Testis (tissue), 3 donors: ENCODE measurements around the gene CDRT4. TPM values are rescaled to one million over a fixed set of nuclear protein-coding genes. Genes with fewer than 3 reads are reported as not detected.

ENCODE experiments used
- DNase-seq: peaks from one replicate; pipeline ENCODE4 v3.0.0-alpha.2; 2019
- H3K27ac ChIP-seq, 2 donors: fragments of 200-600 bp; sonication (generic); one replicate each; pipeline ENCODE4 v1.5.1; 2019
- H3K27me3 ChIP-seq: fragments of 200-600 bp; sonication (generic); one replicate; pipeline ENCODE4 v1.5.1; 2019
- H3K36me3 ChIP-seq: fragments of 200-600 bp; sonication (generic); one replicate; pipeline ENCODE4 v1.5.1; 2017; ENCODE audit warnings: low read depth; ENCODE audit errors: missing control alignments
- H3K4me1 ChIP-seq: fragments of 200-600 bp; sonication (generic); one replicate; pipeline ENCODE4 v1.5.1; 2019
- H3K4me3 ChIP-seq, 2 donors: fragments of 200-600 bp; sonication (generic); one replicate each; pipeline ENCODE4 v1.5.1; 2017 to 2019
- H3K9me3 ChIP-seq: fragments of 200-600 bp; sonication (generic); one replicate; pipeline ENCODE4 v1.5.1; 2017
- POLR2A ChIP-seq: fragments of 450-650 bp; IDR thresholded peaks from one replicate; pipeline ENCODE4 v1.6.1; 2017; ENCODE audit warnings: antibody characterized with exemption, mild to moderate bottlenecking, moderate library complexity
- WGBS, 2 donors: methylation state at CpG; one replicate each; pipeline ENCODE4 v1.1.5; 2018; 5-methylcytosine and 5-hydroxymethylcytosine counted together
- intact Hi-C: fragments of 100-400 bp; cut with DNase I; formaldehyde crosslinking; loops from one replicate; pipeline ENCODE4 v1.15.1; 2023; ENCODE audit warnings: low total_unique reads
- polyA plus RNA-seq: library from polyadenylated mRNA; stranded (reverse); fragments of 350-450 nt; fragmentation: Illumina TruSeq; extraction: RNeasy Lipid Tissue Mini Kit (QIAGEN cat#74804); gene quantifications from one replicate; pipeline ENCODE4 v1.2.3, GENCODE V29; 2014; ENCODE audit warnings: low read depth, low replicate concordance; ENCODE audit not compliant: insufficient read depth
- total RNA-seq, 2 donors: library from RNA; depleted of rRNA; stranded (reverse); fragments of >200 nt; gene quantifications; one replicate each; pipeline ENCODE4 v1.2.3, GENCODE V29; 2016
- TF ChIP-seq, protein P1 (sequence below), 3 experiments: fragments of 450-650 bp in 2 of 3; fragments of 200-600 bp in 1 of 3; sonication (generic) in 1 of 3; IDR thresholded peaks; one replicate each; pipeline ENCODE4 v1.5.1; 2016 to 2019; ENCODE audit warnings: antibody characterized with exemption in 3 of 3, mild to moderate bottlenecking in 2 of 3, moderate library complexity in 1 of 3

Gene CDRT4
- total and polyA plus RNA-seq, 3 donors from 2014 or later, result 11.7 to 30.2 (median 28.3) TPM

DNA sequence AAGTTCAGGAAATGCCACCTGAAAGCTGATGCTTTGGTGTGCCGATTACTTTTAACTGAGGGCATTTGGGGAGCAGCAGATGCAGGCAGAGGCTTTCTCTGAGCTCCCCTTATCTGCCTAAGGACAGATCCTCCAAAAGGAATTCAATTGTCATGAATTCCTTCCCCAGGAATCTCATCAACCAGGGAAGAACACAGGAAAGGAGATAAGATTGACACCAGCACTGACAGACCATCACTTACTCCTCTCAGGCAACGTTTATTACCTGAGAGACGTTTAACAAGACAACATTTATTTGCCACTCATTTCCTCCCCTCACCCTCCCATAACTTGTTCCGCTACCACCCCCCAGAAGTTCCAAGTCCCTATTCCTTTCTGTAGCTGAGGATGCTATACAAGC lies 17.6 kb upstream of the CDRT4 start:
- H3K27me3 ChIP-seq, result no peaks in the 10 kb centered on the region
- WGBS, 2 donors, result 65% methylated on average over 4 of the region's 4 CpGs
- TF ChIP-seq, protein P1, sequence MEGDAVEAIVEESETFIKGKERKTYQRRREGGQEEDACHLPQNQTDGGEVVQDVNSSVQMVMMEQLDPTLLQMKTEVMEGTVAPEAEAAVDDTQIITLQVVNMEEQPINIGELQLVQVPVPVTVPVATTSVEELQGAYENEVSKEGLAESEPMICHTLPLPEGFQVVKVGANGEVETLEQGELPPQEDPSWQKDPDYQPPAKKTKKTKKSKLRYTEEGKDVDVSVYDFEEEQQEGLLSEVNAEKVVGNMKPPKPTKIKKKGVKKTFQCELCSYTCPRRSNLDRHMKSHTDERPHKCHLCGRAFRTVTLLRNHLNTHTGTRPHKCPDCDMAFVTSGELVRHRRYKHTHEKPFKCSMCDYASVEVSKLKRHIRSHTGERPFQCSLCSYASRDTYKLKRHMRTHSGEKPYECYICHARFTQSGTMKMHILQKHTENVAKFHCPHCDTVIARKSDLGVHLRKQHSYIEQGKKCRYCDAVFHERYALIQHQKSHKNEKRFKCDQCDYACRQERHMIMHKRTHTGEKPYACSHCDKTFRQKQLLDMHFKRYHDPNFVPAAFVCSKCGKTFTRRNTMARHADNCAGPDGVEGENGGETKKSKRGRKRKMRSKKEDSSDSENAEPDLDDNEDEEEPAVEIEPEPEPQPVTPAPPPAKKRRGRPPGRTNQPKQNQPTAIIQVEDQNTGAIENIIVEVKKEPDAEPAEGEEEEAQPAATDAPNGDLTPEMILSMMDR (IDR thresholded peaks at IDR 0.05), result no peak
- TF ChIP-seq POLR2A, result no peak
- intact Hi-C loops, result no loop called here
- no peak overlapping the region for H3K4me3 ChIP-seq
- H3K4me1 ChIP-seq, result no peaks in the 10 kb centered on the region
- no peak overlapping the region for H3K27ac ChIP-seq
- H3K36me3 ChIP-seq, result no peaks in the 10 kb centered on the region
- no peaks in the 10 kb centered on the region for H3K9me3 ChIP-seq
- no peak for DNase-seq

DNA sequence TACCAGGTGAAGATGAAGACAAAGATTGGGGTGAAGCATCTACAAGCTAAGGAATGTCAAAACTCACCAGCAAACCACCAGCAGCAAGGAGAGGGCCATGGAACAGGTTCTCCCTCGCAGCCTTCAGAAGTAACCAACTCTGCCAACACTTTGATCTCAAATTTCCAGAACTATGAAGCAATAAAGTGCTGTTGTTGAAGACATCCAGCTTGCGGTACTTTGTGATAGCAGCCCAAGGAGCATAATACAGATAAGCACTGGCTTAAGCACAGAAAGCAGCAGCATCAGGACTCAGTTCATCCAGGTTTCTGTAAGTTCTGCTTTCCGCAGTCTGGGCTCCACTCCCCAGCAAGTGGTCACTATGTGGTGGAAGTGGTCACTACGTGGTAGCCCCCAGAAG lies 16.0 kb upstream of the CDRT4 start:
- H3K4me3 ChIP-seq, result no peak overlapping the region
- no peaks in the 10 kb centered on the region for H3K36me3 ChIP-seq
- intact Hi-C loops, result no loop called here
- no peak overlapping the region for H3K27ac ChIP-seq
- TF ChIP-seq, protein P1 (IDR thresholded peaks at IDR 0.05), result no peak
- TF ChIP-seq POLR2A, result no peak
- no peaks in the 10 kb centered on the region for H3K4me1 ChIP-seq
- no peak for DNase-seq
- H3K27me3 ChIP-seq, result no peaks in the 10 kb centered on the region
- WGBS, 2 donors, result 35 to 49% methylated on average over 3 to 4 of the region's 4 CpGs
- no peaks in the 10 kb centered on the region for H3K9me3 ChIP-seq

DNA sequence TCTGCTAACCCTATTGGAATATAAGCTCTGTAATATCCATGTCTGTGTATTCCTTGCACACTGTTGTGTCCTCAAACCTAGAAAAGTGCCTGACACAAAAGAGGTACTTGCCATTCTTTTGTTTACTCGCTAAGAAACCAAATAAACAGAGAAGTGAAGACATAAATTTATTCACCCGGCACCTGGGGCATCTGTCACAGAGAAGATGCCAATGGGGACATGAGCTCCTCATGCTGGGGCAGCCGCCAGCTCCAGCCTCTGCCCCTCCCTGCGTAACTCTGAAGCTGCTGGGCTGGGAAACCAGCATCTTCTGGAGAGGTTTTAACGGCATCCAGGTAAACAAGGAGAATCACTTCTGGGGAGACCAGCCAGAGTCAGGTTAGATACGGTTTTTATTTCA lies 15.1 kb upstream of the CDRT4 start:
- Histone ChIP-seq H3K4me1 (no peaks in the 10 kb centered on the region), H3K27ac (no peak overlapping the region), H3K36me3 (no peaks in the 10 kb centered on the region), H3K4me3 (no peak overlapping the region), H3K9me3 (no peaks in the 10 kb centered on the region), H3K27me3 (no peaks in the 10 kb centered on the region)
- intact Hi-C loops, result no loop called here
- 77 to 80% methylated on average over 6 of the region's 6 CpGs for WGBS, 2 donors
- DNase-seq, result no peak
- TF ChIP-seq, protein P1 (IDR thresholded peaks at IDR 0.05), result no peak
- no peak for TF ChIP-seq POLR2A

DNA sequence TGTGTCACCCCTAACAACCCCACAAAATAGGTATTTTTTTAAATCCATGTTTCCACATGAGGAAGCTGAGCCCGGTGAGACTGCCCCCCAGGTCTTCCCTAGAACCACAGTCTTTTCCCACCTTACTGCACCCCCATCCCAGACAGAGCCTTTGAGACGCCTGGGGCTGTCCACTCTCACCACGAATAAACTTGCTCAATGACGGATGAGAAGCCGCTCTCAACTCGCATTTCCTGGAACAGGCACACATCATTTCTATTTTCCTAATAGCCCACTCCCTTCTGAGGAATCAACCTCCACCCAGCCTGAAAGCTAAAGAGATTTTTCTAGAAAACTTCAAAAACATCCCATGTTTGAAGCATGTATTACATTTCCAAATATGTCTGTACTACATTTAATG lies 14.1 kb upstream of the CDRT4 start:
- DNase-seq, result no peak
- Histone ChIP-seq H3K27ac (no peak overlapping the region), H3K4me3 (no peak overlapping the region), H3K36me3 (no peaks in the 10 kb centered on the region), H3K4me1 (no peaks in the 10 kb centered on the region), H3K9me3 (no peaks in the 10 kb centered on the region), H3K27me3 (no peaks in the 10 kb centered on the region)
- 93 to 97% methylated on average over 6 of the region's 6 CpGs for WGBS, 2 donors
- intact Hi-C loops, result no loop called here
- TF ChIP-seq POLR2A, result no peak
- TF ChIP-seq, protein P1 (IDR thresholded peaks at IDR 0.05), result no peak

DNA sequence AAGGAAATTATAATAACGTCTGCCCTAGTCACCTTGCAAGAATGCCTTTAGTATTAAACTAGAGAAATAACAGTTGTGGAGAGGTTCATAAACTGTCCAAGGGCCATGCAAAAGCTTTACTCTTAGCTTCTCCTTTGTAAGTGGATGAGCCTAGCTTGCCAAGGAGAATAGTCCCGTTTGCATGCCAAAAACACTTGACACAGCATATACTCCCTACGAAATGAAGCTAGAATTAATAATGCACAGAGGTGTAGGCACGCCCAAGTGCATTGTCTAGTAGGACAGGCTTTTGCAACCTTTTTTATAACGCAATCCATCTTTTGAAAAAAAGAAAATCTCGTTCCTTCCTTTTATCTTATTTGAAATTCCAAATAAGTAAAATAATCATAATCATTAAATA lies 12.8 kb upstream of the CDRT4 start:
- no peak for DNase-seq
- Histone ChIP-seq H3K27ac (no peak overlapping the region), H3K4me3 (no peak overlapping the region), H3K4me1 (no peaks in the 10 kb centered on the region), H3K9me3 (no peaks in the 10 kb centered on the region), H3K36me3 (no peaks in the 10 kb centered on the region), H3K27me3 (no peaks in the 10 kb centered on the region)
- 73 to 79% methylated on average over 6 of the region's 6 CpGs for WGBS, 2 donors
- intact Hi-C loops, result no loop called here
- TF ChIP-seq, protein P1 (IDR thresholded peaks at IDR 0.05), result no peak
- TF ChIP-seq POLR2A, result no peak
